Dermis microvascular lymphatic vessel endothelial cell (primary cell): ENCODE data around the gene MYOM1. TPM values are rescaled to one million over a fixed set of nuclear protein-coding genes. Genes with fewer than 3 reads are reported as not detected.

Experiments used
- DNase-seq, 2 donors: peaks; one replicate each; pipeline versions ENCODE4 v3.0.0 to v3.0.0-alpha.2; 2010; ENCODE audit warnings: low read depth in 2 of 2
- total RNA-seq: library from RNA; depleted of rRNA; stranded (reverse); fragments of >200 nt; gene quantifications from 2 replicates; pipeline ENCODE4 v1.2.1, GENCODE V29; 2014

MYOM1 gene
- total RNA-seq, 1 donor from 2014 or later = 0.26 TPM

DNA sequence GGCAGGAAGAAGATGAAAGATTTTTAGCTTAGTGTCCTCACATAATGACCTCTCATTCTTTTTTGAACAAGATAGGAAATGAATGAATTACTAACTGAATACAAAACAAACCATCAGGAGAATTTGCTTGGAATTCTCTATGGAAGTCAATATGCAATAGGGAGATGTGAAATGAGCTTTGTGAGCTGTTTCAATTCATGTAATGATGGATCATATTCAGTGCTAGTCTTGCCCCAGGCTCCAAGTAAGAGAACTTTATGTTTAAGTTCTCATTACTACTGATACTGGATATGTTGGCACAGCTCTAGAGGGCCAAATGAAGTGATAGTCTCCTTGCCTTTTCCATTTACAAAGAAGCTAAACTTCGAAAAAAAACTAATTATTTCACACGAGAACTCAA, 29.2 kb downstream of the MYOM1 start:
- DNase-seq = no peak

DNA sequence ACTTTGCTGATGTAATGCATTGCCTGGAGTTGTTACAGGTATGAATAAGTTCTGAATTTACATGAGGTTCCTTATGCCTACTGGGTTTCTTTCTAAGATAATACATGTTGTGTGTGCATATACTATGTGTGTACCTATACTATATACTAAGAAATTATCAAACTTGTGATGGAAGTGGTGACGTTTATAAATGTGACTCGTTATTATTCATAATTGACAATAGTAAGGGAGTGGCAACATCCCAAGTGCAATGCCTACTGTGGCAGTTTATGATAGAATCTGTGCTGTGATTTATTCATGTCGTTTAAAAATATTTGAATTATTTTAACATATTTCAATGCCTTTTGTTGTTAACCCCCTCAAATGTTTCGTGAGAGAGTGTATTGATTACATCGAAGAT, 29.9 kb downstream of the MYOM1 start:
- no peak for DNase-seq

DNA sequence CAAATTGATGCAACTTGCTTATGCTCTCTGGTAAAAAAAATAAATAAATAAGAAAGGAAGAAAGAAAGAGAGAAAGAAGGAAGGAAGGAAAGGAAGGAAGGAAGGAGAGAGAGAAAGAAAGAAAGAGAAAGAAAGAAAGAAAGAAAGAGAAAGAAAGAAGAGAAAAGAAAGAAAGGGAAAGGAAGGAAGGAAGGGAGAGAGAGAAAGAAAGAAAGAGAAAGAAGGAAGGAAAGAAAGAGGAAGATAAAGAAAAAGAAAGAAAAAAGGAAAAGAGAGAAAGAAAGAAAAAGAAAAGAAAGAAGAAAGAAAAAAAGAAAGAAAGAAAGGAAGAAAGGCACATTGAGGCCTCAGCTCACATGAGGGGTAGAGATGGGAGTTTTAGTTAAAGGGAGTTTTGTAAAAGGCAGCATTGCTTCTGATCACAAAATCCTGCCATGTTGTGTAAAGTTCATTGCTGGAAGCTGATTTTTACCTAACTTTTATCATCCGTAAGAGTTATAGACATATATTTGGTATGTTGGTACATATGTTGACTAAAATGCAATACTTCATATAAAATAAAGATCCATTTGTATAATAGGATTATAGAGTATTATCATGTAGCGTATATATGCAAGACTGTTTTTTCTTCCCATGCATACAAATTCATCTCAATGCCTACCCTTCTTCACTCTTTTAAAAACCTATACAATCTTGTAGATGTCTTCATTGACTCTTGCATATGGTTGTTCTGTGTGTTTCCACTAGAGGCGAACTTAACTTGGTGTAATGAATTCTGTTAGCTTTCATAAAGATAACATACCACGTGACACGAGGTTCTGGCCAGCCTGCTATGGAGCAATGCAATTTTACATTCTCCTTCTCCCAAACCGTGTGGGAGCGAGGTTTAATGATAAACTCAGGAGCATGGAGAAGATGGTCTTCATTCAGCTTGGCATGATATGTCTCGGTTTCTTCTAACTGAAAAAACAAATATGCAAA, 32.8 kb downstream of the MYOM1 start:
- no peak for DNase-seq

DNA sequence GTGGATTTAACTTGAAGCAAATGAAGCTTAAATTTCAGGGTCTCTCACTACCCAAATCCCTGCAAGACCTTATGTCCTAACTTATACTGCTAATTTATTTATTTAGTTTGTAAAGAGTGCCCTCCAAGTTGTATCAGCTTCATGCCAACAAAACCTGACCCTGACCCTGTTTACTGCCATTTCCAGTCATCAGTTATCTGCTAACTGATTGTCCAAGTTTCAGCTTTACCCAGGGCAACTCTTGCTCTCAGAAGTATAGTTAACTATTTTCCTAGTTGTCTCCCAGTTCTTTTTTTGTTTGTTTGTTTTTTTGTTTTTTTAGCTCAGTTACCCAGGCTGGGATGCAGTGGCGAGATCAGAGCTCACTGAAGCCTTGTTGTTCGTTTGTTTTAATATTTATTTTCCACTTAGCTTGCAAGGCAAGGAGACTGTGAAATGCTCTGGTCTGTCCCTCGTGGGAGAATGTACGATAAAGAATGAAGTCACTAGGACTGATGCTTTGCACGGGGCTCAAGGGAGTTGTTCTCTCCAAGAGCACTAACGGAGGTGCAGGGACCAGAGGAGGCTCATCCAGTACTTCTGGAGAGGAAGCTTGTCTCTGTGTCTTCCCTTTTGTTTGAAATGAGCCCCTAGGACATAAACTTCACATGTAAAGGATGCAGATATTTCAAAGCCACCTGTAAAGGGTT, 35.3 kb downstream of the MYOM1 start:
- DNase-seq = no peak

DNA sequence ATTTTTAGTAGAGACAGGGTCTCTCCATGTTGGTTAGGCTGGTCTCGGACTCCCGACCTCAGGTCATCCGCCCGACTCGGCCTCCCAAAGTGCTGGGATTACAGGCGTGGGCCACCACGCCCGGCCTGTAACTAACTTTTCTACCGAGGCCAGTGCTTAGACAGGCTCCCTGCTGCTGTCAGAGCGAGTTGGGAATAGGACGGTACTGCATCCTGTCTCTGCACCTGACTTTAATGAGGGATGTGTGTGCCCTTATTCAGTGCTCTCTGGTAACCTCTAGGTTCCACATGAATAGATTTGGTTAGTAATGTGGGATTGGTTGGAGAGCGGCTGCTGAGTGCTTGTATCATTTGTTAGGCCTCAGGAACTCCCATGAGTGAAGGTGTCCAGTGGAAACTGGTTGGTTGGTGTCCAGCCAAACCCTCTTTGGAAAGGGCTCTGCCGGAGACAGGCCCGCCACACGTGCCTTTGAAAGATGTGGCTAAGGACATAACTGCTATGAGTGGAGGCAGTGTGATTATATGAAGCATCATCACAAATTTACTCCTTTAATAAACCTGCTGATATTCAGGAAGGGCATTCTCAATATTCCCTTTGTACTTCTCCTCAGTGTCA, 36.6 kb downstream of the MYOM1 start:
- no peak for DNase-seq

DNA sequence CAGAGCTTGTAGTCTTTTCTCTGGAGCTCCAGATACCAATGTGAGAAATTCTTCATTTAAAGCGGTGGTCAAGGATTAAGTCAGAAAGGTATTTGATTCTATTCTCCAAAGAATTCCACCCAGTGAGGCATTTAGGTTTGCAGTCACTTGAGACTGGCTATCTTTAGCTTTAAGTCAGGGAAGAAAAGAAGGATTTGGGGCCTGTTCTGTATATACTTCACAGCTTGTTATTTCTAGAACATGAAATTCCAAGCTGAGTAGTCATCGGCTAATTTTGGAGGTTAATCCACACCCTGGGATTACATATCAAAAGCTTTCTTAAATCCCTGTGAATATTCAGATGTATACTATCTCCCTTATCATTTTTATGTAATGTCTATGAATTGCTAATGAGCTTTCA, 39.4 kb downstream of the MYOM1 start:
- DNase-seq = no peak

DNA sequence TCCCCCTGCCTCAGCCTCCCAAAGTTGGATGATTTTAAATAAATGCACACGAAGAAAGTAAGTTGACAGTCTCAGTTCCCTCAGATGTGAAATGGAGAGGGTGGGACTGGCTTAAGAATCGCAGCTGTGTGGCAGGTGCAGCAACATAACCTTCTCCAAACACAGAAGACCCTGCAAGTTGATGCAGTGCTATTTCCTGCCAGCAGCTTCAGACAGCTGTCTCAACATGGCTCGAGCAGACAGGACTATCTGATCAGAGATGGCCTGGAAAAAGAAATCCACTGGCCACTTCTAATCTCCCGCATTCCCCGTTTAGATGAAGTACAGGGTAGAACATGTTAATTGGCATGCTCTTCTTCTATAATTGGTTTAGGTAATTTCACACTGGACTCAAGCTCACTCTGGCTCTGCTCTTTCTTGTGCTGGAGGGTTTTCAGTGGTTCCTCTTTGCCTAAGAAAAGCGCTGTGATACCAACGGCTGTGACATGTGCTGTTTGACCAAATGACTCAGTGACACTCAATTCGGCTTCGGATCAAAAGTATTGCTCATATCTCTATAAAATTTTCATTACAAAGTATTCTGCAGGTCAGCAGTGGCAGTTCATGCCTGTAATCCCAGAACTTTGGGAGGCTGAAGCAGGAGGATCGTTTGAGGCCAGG, 40.2 kb downstream of the MYOM1 start:
- no peak for DNase-seq

DNA sequence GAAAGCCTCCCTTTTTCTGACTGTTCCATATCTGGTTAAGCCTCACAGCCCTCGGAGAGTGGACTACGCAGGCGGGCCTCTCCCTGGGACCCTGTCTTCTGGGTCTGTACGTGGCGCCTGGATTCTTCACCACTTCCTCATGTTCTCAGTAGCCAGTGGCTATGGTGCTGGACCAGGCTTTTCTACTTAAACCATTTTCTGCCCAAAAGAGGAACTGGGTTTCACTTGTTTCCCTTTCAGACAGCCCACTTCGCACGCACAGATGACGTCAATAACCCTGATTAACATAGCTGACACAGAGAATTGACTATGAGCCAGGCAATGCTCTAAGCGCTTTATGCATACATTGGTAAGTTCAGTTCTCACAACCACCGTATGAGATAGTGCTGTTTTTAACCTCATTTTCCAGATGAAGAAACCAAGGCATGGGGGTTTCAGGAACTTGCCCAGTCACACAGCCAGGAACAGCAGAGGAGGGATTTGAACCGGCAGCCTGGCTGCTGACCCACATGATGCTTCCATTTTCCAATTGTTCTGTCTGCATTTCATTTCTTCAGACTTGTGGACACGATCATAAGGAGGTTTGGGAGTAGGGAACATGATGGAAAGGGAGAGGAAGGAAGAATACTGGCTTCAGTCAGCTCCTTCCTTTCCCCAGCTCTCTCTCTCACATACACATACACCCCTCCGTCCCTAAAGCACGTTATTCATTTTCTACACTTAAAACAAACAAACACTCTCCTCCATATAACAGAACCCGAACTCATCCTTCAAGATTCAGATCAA, 41.7 kb downstream of the MYOM1 start:
- no peak for DNase-seq

DNA sequence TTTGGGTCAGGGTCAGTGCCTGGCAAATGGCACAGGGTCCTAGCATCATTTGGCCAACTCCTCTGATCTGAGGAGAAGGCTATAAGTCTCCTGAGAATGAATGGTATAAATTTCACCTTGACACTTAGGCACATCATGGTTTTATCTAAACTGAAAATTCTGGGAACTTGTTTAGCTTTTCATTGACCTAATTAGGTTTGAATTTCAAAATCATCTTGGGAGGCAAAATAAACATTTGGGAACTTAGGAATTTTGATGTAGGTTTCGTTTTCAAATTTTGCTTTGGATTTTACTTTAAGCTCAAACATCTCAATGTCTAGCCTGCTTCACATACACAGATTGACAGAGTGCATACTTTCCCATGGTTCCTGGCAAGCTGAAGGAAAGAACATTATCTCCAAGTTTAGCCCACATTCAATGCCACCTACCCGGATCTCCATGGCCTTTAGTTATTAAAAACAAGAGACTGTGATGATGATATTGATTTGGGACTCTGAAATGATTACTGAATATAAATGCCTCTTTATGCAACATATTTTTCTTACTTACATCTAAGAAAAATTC, 44.5 kb downstream of the MYOM1 start:
- no peak for DNase-seq

DNA sequence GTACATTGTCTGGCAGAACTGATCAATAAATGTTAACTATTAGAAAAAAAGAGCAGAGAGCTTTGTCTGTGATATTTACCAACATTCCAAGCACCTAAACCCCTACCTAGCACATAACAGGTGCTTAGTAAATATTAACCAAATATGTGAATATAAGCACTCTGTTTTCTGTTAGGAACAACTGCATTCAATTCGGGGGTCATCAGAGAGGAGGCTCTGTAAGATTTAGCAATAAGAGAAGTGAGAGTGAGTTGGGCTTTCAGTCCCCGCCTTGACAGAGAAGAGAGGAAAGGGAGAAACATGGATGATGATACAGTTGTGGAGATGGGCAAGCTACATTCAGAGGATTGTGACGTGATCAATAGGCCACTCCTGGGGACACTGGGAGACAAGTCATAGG, 47.7 kb downstream of the MYOM1 start:
- DNase-seq = no peak

DNA sequence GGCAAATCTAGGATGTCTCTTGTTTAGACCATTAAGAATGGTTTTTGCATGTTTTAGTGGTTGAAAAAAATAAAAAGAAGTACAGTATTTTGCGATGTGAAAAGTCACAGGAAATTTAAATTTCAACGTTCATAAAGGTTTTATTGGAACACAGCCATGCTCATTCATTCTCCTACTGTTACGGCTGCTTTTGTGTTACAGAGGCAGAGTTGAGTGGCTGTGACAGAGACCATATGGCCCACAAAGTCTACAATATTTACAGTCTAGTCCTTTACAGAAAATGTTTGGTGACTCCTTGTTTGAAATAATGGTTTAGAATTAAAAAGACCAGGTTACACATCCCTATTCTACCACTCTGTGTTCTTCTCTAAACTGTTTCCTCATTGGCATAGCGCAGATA, 48.1 kb downstream of the MYOM1 start:
- no peak for DNase-seq

DNA sequence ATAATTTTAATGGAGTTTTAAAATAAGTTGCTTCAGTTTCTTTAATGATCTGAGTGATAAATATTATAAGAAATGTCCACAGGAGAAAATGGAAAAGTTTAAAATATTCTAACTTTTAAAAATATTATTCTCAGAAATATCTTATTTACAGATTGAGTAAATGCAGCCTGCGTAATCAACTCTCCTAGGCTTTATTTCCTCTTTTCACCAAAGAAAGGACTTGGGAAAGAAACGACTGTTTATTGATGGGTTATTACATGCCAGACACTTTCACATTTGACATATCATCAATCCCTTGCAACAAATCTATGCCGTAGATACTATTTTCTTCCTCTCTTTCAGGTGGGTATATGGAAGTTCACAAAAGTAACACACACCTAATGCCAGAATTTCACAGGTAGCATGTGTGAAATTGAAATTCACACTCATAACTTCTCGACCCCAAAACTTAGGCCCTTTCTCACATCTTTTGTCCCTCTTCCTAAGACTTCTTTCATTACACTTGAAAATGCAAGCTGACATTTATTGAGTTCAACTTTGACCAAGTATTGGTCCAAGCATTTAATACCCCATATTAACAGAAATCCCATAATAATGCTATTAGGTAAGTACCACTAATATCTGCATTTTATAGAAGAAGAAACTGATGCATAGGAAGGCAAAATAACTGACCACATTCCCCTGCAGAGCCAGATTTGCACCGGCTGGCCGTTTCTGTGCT, 49.2 kb downstream of the MYOM1 start:
- DNase-seq = no peak

DNA sequence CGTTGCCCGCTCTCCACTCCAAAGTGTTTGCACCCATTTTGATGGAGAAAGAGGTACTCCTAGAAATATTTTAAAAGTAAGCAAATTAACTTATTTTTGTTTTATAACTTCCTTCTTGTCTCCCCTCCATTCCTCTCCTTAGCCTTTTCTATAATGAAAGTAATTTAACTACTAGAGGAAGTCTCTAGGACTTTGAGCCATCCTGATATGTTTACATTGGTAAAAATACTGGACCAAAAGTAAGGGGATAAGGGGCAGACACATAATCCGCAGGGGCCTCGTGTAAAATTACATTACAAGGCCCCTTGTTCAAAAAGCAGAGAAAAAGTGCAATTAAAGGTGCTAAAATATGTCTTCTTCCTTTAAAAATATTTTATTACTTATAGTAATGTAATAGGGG, 55.4 kb downstream of the MYOM1 start:
- no peak for DNase-seq

DNA sequence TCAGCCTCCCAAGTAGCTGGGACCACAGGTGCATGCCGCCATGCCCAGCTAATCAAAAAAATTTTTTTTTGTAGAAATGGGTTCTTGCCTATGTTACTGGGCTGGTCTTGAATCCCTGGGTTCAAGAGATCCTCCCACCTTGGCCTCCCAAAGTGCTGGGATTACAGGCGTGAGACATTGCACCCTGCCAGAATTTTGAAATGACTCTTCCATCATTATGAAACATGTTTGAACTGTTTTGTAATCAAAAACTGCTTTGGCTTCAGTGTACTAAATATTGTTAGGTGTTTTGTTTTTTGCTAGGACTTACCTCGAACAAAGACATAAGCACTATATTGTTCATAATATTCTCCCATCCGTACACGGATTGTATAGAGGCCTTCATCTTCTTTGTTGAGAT, 55.8 kb downstream of the MYOM1 start:
- no peak for DNase-seq

DNA sequence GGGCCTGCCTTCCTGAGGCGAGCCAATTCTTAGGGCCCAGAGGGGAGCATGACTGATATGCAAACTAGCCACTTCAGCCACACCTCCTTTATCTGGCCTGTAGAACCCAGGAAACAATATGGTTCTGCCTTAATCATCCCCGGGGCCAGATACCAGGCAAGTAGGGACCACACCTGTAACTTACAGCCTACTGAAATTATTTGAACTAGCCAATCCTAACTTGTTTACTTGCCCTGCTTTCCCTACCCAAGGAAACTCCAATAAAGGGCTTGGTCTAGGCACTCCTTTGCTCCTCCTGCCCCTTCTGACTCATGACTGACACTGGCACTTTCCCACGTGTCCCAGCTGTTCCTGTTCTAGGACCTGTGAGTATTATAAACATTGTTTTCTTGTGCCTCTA, 57.6 kb downstream of the MYOM1 start:
- no peak for DNase-seq

DNA sequence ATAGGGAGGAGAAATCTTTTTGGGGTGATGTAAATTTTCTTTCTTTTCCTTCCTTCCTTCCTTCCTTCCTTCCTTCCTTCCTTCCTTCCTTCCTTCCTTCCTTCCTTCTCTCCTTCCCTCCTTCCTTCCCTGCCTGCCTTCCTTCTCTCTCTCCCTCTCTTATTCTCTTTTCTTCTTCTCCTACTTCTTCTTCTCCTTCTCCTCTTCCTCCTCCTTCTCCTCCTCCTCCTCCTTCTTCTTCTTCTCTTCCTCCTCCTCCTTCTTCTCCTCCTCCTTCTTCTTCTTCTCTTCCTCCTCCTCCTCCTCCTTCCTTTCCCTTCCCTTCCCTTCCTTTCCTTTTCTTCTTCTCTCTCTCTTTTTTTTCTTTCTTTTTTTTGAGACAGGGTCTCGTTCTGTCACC, 59.9 kb downstream of the MYOM1 start:
- no peak for DNase-seq

DNA sequence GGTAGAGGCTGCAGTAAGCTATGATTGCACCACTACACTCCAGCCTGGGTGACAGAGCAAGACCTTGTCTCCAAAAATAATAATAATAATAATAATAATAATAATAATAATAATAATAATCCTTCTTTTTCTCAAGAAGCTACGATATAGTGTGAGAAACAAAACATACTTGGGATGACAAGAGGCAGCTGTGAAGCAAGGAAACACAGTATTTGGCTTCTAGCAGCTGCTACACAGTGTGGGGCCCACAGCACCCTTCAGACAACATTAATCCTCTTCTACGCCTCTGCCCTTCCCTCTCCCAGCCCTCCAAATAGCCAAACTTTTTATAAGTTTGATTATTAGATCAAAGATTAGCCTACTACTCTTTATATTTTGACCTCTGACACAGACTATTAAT, 62.2 kb downstream of the MYOM1 start:
- DNase-seq = no peak

DNA sequence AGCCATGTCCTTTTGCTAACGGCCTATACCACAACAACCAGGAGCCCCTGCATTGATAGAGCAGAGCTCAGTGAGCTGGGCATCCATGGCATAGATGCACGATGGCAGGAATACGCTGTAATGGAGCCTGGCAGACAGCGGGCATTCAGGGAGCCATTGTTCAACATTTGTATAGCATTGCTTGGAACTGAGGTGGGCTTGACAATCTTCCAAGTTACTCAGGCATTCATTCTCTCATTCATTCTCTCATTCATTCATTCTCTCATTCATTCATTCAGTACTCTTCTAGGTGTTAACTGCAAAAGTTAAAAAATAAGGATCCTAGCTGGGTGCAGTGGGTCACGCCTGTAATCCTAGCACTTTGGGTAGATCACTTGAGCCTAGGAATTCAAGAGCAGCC, 62.7 kb downstream of the MYOM1 start:
- no peak for DNase-seq

DNA sequence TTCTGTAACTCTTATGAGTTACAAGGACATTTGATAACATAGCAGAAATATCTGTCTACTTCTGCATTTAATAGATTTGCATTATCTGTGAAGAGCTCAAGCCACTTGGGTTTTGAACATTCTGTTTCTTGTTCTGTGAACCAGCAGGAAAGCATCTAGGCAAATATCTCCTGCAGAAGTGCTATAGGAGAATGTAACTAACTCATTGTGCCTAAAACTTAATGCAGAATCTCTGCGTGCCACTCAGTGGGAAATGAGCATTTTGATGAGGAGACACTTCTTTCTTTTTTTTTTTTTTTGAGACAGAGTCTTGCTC, 63.5 kb downstream of the MYOM1 start:
- no peak for DNase-seq

DNA sequence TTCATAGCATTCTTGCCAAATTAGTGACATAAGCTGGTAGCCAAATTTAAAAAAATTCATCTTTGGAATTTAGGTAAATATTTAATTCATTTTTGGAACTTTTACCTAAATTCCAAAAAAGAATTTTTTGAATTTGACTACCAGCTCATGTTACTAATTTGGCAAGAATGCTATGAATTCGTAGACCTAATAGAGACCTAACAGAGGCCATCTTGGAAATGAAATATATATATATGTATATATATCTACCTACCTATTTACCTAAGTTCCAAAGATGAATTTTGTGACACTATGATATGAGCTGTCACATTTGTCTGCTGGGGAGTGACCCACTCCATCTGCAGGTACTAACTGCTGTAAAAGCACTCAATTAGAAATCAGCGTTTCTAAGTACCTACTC, 65.6 kb downstream of the MYOM1 start:
- no peak for DNase-seq
